ENCODE measurements around the gene PYHIN1.

The PYHIN1 gene

GRCh38 chr1:158932171-158932570 is 819 bp downstream of the PYHIN1 start:
- no peak for DNase-seq (ENCODE audit: low read depth)
- no peak for TF ChIP-seq CTCF (conservative IDR thresholded peaks at IDR 0.05; ENCODE audit: low read depth, low read length)
- H3K4me3 ChIP-seq (ENCODE audit: low read depth, low read length) = no peak overlapping the region

DNA sequence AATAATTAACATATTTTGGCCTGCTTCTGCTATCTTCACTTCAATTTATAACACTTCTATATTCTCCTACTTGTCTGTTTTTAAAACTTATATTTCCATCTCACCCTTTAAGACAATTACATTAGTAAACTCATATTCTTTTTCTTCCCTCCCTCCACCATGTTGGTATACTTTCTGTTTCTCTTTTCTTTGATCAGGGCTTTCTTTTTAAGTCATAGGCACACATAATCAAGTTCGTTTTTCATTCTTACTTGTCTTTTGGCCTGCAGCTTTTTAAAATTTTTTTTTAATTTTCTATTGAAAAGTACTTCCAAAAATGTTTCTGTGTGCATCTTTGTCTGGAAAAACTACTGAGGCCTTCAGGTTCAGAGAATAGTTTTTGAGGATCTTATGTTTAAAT is 2.3 kb downstream of the PYHIN1 start:
- TF ChIP-seq CTCF (conservative IDR thresholded peaks at IDR 0.05; ENCODE audit: low read depth, low read length) = no peak
- DNase-seq (ENCODE audit: low read depth) = no peak
- no peak overlapping the region for H3K4me3 ChIP-seq (ENCODE audit: low read depth, low read length)

GRCh38 chr1:158939180-158939579 is 7.8 kb downstream of the PYHIN1 start:
- no peak for DNase-seq (ENCODE audit: low read depth)
- H3K4me3 ChIP-seq (ENCODE audit: low read depth, low read length) = no peak overlapping the region
- no peak for TF ChIP-seq CTCF (conservative IDR thresholded peaks at IDR 0.05; ENCODE audit: low read depth, low read length)

- no peak for DNase-seq (ENCODE audit: low read depth)
- H3K4me3 ChIP-seq (ENCODE audit: low read depth, low read length) = no peak overlapping the region
- no peak for TF ChIP-seq CTCF (conservative IDR thresholded peaks at IDR 0.05; ENCODE audit: low read depth, low read length)
These were observed 10.0 kb downstream of the PYHIN1 start for GRCh38 chr1:158941317-158941716.

GRCh38 chr1:158942490-158942889 is 11.1 kb downstream of the PYHIN1 start:
- TF ChIP-seq CTCF (conservative IDR thresholded peaks at IDR 0.05; ENCODE audit: low read depth, low read length) = no peak
- DNase-seq (ENCODE audit: low read depth) = no peak
- no peak overlapping the region for H3K4me3 ChIP-seq (ENCODE audit: low read depth, low read length)

GRCh38 chr1:158943059-158943458 is 11.7 kb downstream of the PYHIN1 start:
- no peak for TF ChIP-seq CTCF (conservative IDR thresholded peaks at IDR 0.05; ENCODE audit: low read depth, low read length)
- DNase-seq (ENCODE audit: low read depth) = peak; percentile 1
- no peak overlapping the region for H3K4me3 ChIP-seq (ENCODE audit: low read depth, low read length)

GRCh38 chr1:158945061-158945460 is 13.7 kb downstream of the PYHIN1 start:
- H3K4me3 ChIP-seq (ENCODE audit: low read depth, low read length) = no peak overlapping the region
- peak; percentile 1 for DNase-seq (ENCODE audit: low read depth)

More at GRCh38 chr1:158945061-158945460, 13.7 kb downstream of the PYHIN1 start:
- TF ChIP-seq CTCF (conservative IDR thresholded peaks at IDR 0.05; ENCODE audit: low read depth, low read length) = no peak
